HG02870 (cell line): ENCODE measurements around the gene ARHGAP18.

ENCODE experiments used
- ATAC-seq: cut with Tn5 transposase; IDR thresholded peaks from one replicate; pipeline ENCODE4 v1.9.1; 2021; ENCODE audit warnings: mild to moderate bottlenecking, moderate library complexity; ENCODE audit not compliant: unreplicated experiment

The ARHGAP18 gene

DNA sequence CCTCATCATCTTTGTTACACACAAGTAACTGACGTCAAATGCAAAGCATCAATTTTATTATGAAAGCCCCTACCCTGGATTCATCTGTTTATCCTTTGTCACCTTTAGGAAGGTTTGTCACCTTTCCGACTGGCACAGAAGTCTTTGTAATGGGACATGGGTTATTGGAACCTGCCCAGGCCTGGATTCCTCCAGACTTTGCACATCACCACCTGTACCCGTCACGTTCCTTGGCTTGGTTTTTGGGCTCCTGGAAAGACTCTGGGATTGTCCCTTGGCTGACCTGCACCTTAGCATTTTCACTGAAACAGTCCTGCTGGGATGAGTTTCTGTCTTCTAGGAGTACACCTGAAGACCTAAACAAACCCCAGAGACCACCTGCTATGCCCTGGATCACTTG is 15.4 kb upstream of the ARHGAP18 start:
- no peak for ATAC-seq

- ATAC-seq = no peak
These were observed 9.7 kb upstream of the ARHGAP18 start for GRCh38 chr6:129719692-129720091.

- no peak for ATAC-seq
These were observed 7.3 kb upstream of the ARHGAP18 start for GRCh38 chr6:129717277-129717676.

DNA sequence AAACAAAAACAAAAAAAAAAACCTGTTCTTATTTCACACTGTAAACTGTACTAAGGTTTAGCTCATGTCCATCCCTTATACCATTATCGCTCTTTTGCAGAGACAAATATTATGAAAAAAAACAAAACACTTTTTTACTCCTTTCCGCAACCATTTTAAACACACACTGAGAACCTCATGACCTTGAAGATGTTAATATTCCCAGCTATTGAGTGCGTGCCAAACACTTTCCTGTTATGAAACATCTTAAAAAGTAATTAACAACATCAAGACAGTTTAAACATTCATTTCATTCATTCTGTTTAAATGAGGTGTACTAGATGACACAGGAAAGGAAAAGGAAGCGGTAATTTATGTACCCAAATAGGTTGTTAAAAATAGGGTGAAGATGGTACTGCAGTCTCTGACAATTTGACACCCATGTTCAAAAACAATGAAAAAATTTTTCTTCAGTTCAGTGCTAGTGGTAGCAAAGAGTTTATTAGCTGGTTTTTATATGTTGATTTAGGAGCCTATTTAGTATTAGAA is 3.9 kb upstream of the ARHGAP18 start:
- ATAC-seq = no peak

DNA sequence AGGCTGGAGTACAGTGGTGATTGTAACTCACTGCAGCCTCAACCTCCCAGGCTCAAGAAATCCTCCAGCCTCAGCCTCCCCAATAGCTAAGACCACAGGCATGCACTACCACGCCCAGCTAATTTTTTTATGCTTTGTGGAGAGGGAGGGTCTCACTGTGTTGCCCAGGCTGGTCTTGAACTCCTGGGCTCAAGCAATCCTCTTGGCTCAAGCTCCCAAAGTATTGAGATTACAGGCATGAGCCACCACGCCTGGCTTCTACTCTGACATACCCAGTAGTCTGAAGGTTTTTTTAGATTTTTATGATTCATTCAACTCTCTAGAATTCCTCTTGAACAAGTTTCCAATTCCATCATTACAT is 1.3 kb upstream of the ARHGAP18 start:
- no peak for ATAC-seq

DNA sequence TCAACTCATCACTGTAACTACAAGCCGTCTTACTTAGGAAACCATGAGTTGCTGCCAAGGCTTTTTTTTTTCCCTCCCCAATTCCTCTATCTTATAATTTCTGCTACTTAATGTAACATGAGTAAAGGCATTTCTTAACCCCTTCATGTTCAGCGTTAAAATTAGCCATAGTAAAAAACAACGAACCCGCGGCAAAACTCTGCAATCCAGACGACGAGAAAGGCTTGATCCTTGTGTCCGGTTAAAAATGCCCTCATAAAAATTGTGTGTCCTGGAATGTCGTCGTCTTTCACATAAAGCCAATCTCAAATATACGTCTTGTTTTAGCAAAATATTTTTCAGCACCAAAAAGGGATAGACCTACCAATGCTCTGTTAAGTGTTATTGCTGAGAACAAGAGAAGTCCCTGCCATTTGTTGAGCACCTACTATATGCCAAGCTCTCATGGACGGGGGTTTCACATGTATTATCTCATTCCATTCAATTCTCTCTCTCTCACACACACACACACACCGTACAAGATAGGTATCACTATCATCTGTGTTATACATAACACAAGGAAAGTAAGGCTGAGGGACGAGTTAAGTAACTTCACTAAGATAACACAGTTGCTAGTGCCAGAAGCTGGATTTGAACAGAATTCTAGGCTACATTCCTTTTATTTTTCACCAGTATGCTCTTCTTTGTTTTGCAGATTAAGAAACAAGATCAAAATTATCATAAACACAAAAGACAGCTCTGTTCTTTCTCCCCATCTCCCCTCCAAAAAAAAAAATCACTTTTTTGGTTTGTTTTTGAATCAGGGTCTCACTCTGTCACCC is 683 bp upstream of the ARHGAP18 start:
- ATAC-seq = no peak

DNA sequence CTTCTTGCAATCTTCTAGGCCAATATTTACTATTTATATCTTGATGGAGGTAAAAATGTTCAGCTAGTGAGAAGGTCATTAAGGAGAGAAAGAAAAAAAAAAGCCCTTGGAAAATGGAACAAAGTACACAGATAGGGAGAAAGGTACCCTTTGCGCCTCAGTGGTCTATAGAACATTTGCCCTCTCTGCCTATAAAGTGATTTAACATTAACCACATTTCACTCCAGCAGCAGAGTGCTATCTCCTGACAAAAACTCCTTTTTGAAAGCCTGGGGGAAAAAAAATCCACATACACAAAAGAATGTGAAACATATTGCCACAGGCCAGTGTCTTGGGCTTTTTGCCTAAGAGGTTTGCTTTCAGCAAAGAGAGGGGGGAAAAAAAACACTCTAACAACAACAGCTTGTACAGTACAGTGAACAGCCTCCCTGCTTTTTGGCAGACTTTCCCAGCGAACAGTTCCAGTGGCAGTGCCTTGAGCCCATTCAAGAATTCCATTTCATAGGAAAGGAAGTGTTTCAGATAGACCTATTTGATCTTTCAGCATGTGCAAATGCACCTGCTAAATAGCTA is 695 bp downstream of the ARHGAP18 start:
- ATAC-seq = peak; percentile 3

DNA sequence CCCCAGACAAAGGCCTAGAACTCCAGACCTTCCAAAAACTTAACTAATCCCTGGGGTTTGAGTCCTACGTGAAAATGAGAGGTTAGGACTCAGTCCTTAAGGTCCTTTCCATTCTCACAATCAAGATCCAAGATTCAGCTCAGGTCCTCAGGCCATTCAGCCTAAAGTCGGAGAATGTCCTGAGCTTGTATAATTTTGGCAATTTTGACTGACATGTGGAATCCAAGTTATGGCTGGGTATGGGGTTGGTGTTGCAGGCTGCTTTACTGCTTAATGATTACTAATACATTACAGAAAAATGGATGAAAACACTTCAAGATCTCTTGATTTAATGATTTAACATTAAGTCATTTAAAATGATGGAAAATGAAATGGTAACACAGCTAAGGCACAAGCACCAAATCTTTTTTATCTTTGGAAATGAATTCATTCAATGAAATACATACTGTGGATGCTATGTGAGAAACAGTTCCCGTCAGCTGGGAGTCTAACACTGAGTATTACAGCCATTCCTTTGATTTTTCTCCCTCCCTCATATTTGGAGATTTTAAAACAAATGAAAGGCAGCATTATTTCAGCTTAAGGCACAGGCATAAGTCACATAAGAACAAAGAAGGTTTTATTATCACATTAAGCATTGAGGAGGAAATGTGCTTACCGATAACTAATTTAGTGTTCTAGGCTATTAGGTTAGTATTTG is 1.3 kb downstream of the ARHGAP18 start:
- ATAC-seq = no peak

DNA sequence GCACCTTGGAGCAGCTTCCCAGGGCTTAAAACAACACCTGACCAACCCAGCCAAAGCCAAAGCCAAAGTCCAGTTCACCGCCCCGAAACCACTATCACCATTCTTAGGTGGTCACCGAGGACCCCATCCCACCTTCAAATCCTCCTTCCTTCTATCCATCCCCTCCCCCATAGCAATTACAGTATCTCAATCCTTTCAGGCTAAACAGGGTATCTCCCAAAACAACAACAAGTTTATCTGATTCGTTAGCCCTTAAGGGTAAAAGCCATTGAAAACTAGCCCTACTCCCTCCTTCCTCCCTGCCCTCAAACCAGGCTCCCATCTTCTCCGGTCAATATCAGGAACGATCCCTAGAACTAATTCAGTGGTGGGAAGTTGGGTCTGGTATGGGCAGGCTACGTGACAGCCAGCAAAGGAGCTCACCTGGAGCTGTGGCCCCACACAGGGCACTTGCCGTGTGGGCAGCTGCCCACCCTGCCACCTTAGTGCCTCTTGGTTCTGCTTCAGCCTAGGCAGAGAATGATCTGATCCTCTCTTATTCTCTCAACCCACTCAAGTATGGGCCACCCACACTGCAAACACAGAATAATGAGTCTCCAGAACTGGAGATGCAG is 2.0 kb downstream of the ARHGAP18 start:
- no peak for ATAC-seq

DNA sequence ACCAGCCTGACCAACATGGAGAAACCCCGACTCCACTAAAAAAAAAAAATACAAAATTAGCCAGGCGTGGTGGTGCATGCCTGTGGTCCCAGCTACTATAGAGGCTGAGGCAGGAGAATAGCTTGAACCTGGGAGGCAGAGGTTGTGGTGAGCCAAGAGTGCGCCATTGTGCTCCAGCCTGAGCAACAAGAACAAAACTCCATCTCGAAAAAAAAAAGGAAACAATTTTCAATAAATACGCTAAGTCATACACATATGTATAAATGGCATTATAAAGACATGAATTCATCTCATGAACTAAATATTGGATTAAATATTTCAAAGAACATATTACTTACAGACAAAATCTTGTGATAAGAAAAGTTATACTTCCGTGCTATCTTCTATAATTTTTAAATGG is 2.9 kb downstream of the ARHGAP18 start:
- no peak for ATAC-seq

DNA sequence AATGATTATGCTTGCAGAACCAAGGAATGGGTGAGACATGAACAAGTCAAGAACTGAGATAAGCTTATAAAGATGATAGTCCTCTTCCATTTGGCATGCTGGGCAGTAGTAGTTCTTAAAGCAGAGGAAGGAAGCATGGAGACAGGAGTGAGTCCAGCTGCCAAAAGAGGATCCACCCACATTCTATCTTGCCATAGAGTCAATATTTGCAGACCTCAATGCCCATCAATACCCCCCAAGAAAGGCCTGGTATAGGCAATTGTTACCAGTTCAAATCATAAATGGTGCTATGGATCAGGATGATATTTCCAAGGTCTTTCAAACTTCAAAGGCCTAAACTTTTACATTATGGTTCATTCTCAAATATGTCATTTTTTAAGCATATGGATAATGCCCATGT is 4.8 kb downstream of the ARHGAP18 start:
- no peak for ATAC-seq

DNA sequence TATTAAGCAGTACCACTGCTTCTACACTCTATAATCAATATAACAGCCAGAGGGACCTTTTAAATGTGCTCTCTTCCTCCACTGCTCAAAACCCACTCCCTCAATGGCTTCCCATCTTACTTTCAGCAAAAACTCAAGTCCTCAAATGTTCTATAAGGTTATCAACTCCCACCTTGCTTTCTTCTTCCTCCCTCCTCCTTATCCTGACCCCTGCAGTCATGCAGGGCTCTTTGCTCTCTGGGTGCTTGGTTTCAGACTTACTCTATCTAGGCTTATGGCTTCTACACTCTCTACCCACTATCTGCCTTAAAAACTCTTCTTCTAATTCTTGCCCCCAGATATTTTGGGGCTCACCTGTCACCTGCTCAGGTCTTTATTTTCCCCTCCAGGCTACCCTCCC is 5.3 kb downstream of the ARHGAP18 start:
- ATAC-seq = peak; percentile 44

DNA sequence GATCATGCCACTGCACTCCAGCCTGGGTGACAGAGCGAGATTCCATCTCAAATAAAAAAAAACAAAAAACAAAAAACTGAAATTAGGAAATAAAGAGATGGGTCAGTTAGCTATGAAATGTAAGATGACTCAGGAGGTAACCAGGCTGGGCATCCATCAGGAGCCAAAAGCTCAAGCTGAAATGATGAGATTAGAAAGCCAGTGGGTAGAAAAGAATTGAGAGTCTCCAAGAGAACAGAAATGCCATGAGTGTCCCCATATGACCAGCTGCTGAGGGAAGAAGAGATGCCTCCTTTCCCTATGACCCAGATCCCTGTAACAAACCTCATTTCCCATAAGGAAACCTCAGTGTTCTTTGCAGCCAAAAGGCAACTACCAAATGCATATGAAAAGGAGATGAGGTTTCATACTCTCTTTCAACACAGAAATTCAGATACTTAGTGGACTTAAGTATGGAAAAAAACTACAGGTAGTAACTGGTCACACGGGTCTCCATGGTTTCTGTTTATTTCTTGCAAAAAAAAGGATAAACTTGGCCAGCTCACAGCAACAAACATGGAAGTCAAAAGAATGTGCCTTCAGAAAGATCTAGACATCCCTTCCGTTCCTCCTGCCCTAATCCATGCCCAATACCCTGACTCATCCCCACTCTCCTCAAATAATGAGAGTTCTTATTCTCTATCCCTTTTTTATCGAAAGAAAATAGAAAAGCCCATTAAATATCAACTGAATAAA is 8.1 kb downstream of the ARHGAP18 start:
- ATAC-seq = no peak

- ATAC-seq = no peak
These were observed 9.3 kb downstream of the ARHGAP18 start for GRCh38 chr6:129700666-129701065.

DNA sequence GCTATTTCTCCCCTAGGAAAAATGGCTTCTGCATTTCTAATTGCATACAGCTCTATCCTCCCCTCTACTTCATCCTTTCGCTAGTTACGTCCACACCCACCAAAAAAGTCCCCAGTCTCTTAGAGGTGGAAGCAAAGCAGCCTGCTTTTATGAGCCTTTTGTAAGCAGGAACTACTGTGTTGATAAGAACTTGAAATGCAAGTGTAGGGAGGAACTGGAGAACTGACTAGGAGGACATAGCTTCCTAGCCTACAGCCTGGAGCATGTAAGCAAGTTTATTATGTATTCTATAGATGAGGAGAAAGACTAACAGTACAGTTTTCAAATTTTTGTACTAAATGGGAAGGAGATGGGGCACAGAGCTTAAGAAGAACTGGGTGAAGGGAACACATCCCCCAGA is 10.3 kb downstream of the ARHGAP18 start:
- ATAC-seq = no peak

- no peak for ATAC-seq
These were observed 11.5 kb downstream of the ARHGAP18 start for GRCh38 chr6:129698430-129698829.

- no peak for ATAC-seq
These were observed 12.2 kb downstream of the ARHGAP18 start for GRCh38 chr6:129697788-129698187.

DNA sequence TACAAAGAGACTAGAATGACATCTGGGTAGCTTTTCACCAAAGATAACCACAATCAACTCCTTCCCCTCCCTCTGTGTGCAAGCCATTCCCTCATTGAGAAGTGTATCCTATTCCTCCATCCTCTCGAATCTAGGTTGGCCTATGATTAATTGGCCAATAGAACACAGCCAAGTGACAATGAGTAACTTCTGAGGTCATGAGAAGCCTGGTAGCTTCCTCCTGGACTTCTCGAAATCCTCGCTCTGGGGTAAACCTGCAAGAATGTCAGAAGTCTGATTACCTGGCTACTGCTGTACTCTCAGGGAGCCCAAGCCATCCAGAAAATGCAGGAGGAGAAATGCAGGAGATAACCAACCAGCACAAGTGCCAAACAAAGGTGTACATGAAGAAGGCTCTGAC is 13.1 kb downstream of the ARHGAP18 start:
- ATAC-seq = no peak

GRCh38 chr6:129696028-129696418 is 14.0 kb downstream of the ARHGAP18 start:
- no peak for ATAC-seq

DNA sequence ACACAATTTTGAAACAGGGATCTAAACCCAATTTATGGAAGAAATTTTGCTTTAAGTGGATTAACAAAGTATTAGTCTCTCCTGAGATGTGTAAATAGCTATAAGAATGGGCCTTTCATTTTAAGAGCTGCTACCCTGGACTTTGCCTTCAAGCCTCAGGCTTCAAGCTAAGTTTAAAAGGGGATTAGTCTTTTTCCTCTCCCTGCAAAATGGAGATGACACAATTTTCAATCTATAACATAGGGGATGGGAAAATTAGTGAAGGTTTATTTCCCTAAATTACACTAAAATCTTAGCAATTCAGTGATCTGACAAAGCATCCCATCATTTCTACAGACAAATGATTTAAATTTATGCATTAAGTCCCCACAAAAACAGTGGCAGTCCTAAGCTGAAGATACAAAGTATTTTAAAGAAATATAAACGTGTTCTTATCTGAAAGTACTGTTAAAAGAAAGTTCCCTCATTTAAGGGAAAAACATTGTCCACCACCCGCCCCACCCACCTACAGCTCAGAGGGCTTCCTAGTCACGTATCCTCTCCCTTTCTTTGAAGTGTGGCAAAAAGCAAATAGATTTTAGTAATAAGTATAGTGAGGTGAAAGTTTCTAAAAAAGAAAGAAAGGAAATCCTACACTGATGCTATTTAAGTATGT is 14.5 kb downstream of the ARHGAP18 start:
- ATAC-seq = peak; percentile 43
